PC-9 (cell line): ENCODE results near the gene ZBTB37.

Source experiments
- EZH2 ChIP-seq: fragments of 200-600 bp; sonication (generic); IDR thresholded peaks from 2 replicates; pipeline ENCODE4 v1.8.0; 2017; ENCODE audit warnings: antibody characterized with exemption, low read depth
- TF ChIP-seq, protein P1 (sequence below): fragments of 200-600 bp; sonication (generic); conservative IDR thresholded peaks from 2 replicates; pipeline ENCODE4 v1.6.1; 2017; ENCODE audit warnings: mixed run types, antibody characterized with exemption, mild to moderate bottlenecking, moderate library complexity

GRCh38 chr1:173889885-173890284, 21.7 kb downstream of the ZBTB37 start:
- TF ChIP-seq, protein P1, sequence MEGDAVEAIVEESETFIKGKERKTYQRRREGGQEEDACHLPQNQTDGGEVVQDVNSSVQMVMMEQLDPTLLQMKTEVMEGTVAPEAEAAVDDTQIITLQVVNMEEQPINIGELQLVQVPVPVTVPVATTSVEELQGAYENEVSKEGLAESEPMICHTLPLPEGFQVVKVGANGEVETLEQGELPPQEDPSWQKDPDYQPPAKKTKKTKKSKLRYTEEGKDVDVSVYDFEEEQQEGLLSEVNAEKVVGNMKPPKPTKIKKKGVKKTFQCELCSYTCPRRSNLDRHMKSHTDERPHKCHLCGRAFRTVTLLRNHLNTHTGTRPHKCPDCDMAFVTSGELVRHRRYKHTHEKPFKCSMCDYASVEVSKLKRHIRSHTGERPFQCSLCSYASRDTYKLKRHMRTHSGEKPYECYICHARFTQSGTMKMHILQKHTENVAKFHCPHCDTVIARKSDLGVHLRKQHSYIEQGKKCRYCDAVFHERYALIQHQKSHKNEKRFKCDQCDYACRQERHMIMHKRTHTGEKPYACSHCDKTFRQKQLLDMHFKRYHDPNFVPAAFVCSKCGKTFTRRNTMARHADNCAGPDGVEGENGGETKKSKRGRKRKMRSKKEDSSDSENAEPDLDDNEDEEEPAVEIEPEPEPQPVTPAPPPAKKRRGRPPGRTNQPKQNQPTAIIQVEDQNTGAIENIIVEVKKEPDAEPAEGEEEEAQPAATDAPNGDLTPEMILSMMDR, result no peak
- no peak for TF ChIP-seq EZH2
